ENCODE measurements around the gene CELA2A.

The CELA2A gene

GRCh38 chr1:15456313-15456954, at the start of gene CELA2A:
TSS of gene CELA2A (plus strand) at chr1:15456732. CDS start at chr1:15456754, 22 bp downstream.
- DNase-seq: no peak

DNA sequence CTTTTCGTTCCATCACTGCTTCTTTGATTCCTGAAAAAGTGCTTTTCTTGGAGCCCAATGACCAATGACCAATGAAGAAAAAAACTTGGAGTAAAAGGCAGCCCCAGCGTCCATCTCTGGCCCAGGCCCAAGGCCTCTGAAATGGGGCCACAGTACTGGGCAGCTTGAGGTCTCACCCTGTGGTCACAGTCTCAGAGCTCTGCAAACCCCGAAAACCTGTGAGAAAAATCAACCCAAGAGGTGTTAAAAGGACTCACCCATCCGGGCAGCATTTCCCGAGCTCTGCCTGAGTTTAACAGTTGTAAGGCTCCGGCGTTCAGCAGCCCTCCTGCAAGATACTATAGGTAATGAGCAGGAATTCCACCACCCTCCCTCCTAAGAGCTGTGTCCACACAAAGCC, 49.0 kb upstream of the CELA2A start:
- no peak for DNase-seq

DNA sequence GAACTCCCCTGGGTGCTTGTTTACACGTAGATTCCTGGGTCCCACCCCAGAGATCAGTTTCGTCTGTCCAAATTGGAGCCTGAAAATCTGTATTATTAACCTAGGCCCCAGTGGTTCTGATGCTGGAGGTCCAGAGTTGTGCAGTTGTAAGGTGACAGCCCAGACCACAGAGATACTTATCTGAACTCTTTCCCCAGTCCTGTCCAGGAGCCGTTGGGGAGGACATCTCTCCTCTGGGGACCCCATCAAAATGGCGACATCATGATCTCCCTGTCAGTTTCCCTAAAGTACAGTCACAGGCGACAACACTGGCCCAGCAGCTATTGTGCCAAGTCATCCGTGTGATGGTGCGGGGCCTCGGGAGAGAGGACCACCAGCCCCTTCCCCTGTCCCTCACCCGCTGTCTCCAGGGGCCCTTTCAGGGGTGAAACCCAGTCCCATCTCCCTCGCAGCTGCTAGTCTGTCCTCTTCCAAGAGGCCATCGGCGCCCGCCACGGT, 47.6 kb upstream of the CELA2A start:
- DNase-seq: no peak

DNA sequence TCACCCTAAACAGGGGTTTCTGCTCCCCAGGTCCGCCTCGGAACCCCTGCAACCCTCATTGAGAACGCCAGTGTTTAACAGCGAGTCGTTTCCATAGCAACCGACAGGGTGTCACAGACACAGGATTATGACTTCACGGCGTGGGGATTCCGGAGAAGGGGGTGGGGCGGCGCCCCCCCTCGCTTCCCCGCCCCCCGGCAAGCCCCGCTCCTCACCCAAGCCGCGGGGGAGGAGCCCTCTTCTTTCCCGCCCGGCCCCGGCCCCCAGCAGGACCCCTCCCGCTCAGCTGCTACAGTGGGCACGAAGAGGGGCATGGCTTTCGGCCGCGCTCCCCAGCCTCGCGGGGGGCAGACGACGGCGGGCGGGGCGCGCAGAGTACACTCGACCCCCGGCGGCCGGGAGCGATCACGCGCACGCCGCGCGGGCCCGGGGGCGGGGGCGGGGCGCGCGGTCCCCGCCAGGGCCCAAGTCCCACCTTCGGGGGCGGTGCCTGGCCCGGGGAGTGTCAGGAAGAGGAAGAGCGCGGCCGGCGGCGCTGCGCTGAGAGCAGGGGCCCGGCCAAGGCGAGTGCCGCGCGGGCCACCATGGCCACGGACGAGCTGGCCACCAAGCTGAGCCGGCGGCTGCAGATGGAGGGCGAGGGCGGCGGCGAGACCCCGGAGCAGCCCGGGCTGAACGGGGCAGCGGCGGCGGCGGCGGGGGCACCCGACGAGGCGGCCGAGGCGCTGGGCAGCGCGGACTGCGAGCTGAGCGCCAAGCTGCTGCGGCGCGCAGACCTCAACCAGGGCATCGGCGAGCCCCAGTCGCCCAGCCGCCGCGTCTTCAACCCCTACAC, 46.9 kb upstream of the CELA2A start, which contains the start of gene EFHD2:
TSS of gene EFHD2 (plus strand) at position 501 of the 835 bp plus-strand sequence. CDS start at position 585, 84 bp downstream.
- peak in 45 of 56 donors; percentile 7 to 82 (median 36) for DNase-seq

- DNase-seq: no peak
These were observed 46.2 kb upstream of the CELA2A start for GRCh38 chr1:15410223-15410883.

GRCh38 chr1:15410884-15411245, 45.7 kb upstream of the CELA2A start:
- DNase-seq: no peak

DNA sequence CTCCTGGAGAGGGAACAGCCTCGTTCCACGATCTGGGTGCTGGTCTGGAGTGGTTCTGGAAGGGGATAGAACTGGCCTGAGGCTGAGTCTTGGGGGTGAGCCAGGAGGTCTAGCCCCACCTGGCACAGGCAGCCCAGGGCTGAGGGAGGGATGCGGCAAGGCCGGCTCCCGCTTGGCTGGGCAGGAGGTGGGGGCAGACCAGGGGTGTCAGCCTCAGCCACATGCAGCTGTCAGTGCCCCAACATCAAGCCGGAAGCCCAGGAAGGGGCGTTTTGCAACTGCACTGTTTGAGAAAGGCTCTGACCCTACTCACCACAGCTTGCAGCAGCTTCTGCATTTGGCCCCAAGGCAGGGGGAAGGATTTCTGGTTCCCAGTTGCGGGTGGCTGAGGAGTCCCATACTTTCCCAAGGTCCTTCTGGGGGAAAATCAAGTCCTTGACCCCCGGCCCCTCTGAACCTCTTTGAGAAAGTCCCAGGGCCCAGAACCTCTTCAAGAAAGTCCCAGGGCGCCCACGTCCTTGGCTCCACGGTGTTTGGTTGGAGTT, 44.9 kb upstream of the CELA2A start:
- peak in 18 of 56 donors; percentile 4 to 50 (median 14) for DNase-seq

- DNase-seq: no peak
These were observed 44.2 kb upstream of the CELA2A start for GRCh38 chr1:15412175-15412800.

DNA sequence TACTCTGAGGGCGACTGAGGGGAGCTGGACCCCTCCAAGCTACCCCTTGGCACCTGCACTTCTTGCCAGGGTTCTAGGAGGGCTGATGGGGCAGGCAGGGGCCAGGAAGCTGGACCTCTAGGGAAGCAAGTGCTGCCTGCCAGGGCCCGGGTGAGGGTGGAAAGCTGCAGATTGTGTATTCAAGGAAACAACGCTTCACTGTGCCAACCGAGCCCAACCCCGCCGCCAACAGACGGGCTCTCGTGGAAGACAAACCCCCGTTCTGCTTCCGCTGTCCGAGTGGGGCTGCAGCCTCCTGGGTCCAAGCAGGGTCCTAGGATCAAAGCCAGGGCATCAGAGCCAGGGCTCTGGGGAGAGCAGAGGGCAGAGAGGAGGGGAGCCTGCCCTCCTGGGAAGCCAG, 43.7 kb upstream of the CELA2A start:
- DNase-seq: peak in 32 of 56 donors; percentile 7 to 61 (median 22)

- DNase-seq: no peak
These were observed 42.7 kb upstream of the CELA2A start for GRCh38 chr1:15413563-15414444.

GRCh38 chr1:15414445-15414983, 42.0 kb upstream of the CELA2A start:
- no peak for DNase-seq

DNA sequence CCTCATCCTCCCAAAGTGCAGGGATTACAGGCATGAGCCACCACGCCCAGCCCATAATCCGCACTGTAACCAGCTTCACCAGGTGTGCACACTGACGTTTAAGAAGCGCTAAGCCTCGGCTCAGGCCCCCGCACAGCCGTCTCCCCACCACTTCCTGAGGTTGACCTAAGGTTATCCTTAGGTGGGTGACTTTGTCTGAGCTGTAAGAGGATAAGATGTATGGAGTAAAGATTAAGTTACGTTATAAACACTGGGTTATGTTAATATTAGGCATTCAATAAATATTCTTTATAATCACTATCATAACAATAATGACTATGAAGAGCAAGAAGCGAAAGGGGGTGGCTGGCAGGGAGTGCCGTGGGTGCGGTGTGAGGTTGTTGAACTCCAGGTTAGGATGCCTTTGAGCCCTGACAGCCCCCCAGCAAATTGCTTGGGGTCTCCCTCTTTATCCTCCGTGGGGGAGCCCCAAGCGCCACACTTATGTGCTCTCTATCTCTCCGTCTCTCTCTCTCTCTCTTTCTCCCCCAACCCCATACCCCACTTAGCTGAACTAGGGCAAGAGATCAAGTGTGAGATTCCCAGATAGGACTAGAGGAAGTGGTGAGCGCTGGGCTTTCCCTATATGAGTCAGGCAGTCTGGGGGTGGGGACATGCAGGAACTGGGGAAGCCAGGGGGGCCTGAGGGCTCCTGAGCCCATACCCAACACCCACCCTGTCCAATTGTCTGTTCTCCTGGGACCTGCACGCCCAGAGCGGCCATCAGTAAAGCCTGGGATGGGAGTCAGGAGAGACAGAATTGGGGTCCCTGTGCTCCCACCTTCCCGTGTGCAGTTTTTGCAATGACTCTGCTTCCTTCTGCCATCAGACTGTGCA, 39.2 kb upstream of the CELA2A start:
- DNase-seq: peak in 3 of 56 donors; percentile 13 to 19 (median 13)

DNA sequence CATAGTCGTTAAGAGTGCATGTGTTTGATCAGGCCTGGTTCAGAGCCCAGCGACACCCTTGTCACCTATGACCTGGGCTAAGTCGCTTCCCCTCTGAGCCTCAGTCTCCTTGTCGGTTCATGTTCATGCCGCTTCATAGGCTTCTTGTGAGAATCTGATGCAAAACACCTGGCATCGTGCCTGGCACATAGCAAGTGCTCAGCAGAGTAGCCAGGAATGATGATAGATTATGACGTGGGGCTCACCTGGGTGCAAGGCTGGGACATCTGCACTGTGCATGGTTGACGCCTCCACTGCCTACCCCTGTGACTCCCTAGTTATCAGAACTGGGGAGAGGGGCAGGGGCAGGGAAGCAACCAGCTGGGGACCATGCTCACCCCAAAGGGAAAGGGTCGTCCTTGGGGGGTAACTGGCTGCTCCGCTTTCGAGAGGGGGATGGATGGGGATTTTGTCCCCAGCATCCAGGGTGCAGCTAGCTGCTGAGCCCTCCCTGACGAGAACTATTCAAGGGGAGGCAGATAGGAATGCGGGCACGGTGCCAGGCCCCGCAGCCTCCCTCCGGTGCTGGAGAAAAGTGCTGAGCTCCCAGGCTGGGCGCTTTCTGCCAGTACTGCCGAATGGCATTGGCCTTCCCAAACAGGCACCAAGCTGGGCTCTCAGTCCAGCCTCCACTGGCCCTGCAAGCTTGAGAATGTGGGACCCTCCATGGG, 37.6 kb upstream of the CELA2A start:
- DNase-seq: no peak

DNA sequence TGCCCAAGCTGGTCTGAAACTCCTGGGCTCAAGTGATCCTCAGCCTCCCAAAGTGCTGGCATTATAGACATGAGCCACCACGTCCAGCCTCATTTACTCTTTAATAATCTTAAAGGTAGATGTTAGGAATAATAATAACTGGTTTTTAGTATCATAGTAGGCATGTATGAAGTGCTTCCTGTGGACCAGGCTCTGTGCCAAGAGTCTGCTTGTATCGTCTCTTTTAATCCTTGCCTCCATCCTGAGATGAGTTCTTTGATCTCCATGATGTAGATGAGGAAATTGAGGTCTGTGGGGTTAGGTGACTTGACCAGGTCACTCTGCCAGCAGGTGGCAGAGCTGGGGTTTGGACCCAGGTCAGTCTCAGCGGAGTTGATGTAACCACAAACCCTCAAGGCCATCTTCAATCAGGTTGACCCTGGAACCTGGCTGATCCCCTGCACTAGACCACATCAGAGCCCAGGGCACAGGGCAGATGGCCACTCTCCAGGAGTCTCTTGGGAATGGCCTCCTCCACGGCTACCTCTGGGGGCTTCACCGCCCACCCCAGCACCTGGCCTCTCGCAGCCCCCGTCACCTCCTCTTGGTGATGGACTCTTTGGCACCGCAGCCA, 35.6 kb upstream of the CELA2A start:
- DNase-seq: no peak

GRCh38 chr1:15422871-15423270, 33.7 kb upstream of the CELA2A start:
- DNase-seq: no peak

GRCh38 chr1:15423355-15424077, 33.0 kb upstream of the CELA2A start:
- no peak for DNase-seq

DNA sequence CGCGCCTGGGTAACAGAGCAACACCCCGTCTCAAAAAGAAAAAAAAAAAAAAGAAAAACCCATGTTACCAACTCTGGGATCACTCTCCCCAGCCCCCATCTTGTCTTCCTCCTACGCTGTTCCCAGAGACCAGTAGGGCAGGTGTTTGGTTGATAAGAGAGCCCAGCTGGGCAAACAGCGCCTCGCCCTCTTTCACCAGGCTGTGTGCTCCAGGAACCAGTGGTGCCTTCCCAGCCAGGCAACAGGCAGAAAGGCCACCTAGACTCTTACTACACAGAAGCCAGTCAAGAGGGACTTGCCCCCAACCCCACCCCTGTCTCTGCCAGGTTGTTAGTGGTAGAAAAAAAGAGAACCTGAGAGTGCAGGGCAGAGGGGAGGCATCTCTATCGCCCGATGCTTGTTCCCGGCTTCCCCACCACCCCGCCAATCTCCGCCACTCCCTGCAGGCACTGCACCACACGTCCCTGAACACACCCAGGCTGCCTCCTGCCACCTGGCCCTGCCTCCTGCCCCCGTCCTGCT, 32.3 kb upstream of the CELA2A start:
- no peak for DNase-seq

All from nucleus accumbens (tissue), 56 donors.